ENCODE results near the gene KCNIP4. TPM values are rescaled to one million over a fixed set of nuclear protein-coding genes. Genes with fewer than 3 reads are reported as not detected.

KCNIP4 gene
- total and polyA plus RNA-seq, 2 of the 4 experiments (the other 2 are of a cell fraction), result not detected

GRCh38 chr4:21470535-21470934, 478.0 kb downstream of the KCNIP4 start:
- Histone ChIP-seq H3K9me3 (ENCODE audit: control insufficient read depth, insufficient read depth, low read length) (peaks cover 10% of the 10 kb centered on the region), H3K79me1 (ENCODE audit: low read depth in 1 of 2, low read length in 2 of 2) (no peaks in the 10 kb centered on the region), H4K8ac (ENCODE audit: low read depth in 2 of 2, low read length in 2 of 2) (no peak overlapping the region), H3K23ac (ENCODE audit: low read depth, low read length) (no peak overlapping the region), H3K4ac (ENCODE audit: low read depth, low read length) (no peak overlapping the region), H3K14ac (replicated peaks; ENCODE audit: low read depth, low read length) (no peak overlapping the region), H3K27me3 (ENCODE audit: control insufficient read depth, insufficient read depth, low read length) (no peaks in the 10 kb centered on the region), H2AK5ac (ENCODE audit: low read depth, low read length) (no peak overlapping the region), H2AFZ (replicated peaks; ENCODE audit: low read length, poor library complexity) (no peak overlapping the region), H3K4me2 (ENCODE audit: low read depth, low read length) (no peak overlapping the region), H3K9me1 (ENCODE audit: insufficient read depth, low read length) (no peaks in the 10 kb centered on the region), H3K36me3 (ENCODE audit: control insufficient read depth, insufficient read depth, low read length) (no peaks in the 10 kb centered on the region), H2BK5ac (ENCODE audit: low read depth, low read length, poor library complexity, severe bottlenecking) (no peak overlapping the region), H2AK9ac (replicated peaks; ENCODE audit: low read depth, low read length, poor library complexity) (no peak overlapping the region), H2BK20ac (ENCODE audit: low read depth, low read length) (no peak overlapping the region), H3K56ac (ENCODE audit: extremely low read depth, insufficient read depth, low read length) (no peak overlapping the region), H3K9ac (ENCODE audit: low read depth, low read length) (no peak overlapping the region), H3K27ac (ENCODE audit: insufficient read depth, low read length) (no peak overlapping the region), H2BK120ac (ENCODE audit: low read depth, low read length) (no peak overlapping the region), H3K4me3 (ENCODE audit: insufficient read depth, low read depth, low read length) (no peak overlapping the region), H4K91ac (ENCODE audit: insufficient read depth, low read depth, low read length) (no peak overlapping the region), H2BK15ac (ENCODE audit: low read depth, low read length) (no peak overlapping the region), H3K18ac (ENCODE audit: low read depth, low read length) (no peak overlapping the region), H4K5ac (ENCODE audit: low read depth, low read length) (no peak overlapping the region), H4K20me1 (ENCODE audit: insufficient read depth, low read length) (no peaks in the 10 kb centered on the region), H3K4me1 (ENCODE audit: control insufficient read depth, insufficient read depth, low read length) (no peaks in the 10 kb centered on the region)
- dilution Hi-C loops (cut with HindIII; ENCODE audit: low sequenced_read_pairs, unreplicated experiment), result no loop called here
- POLR2A ChIA-PET (ENCODE audit: unreplicated experiment), result no interaction called here
- CTCF ChIA-PET, result interaction anchor here (0.5 to 0.6 kb wide), 2 partner anchors 15 to 456 kb away, joined by 3 read pairs; no protein-coding TSS in a partner anchor
- BruUV-seq (replicated peaks), result no TSS peak
- TF ChIP-seq BHLHE40 (IDR thresholded peaks at IDR 0.05; ENCODE audit: low read depth, low read length) (no peak), MAFK (IDR thresholded peaks at IDR 0.05; ENCODE audit: low read depth, low read length) (no peak), MXI1 (IDR thresholded peaks at IDR 0.05; ENCODE audit: borderline replicate concordance, low read depth, low read length) (no peak), SMC3 (IDR thresholded peaks at IDR 0.05; ENCODE audit: low read depth, low read length) (no peak)
- no CpG with 5 or more reads among the region's 1 CpG for WGBS, 2 experiments (ENCODE audit: extremely low coverage in 2 of 2, insufficient read length in 1 of 2)
- in situ Hi-C loops (cut with MboI; ENCODE audit: low sequenced_read_pairs), result no loop called here
- ATAC-seq (ENCODE audit: low read depth) (no peak), DNase-seq (no peak)
- intact Hi-C loops (cut with micrococcal nuclease), result no loop called here
